Neuronal stem cell (in vitro differentiated cells): Measurements from ENCODE around the gene ADK.
"Not testable (repeated sequence)": the region's sequence is repeated elsewhere in the genome, so short reads cannot be mapped to it uniquely, and the experiment has no call there.

ENCODE experiments used
- DNase-seq: peaks from one replicate; pipeline ENCODE4 v3.0.0-alpha.2; 2013; ENCODE audit warnings: low spot score
- H2AFZ ChIP-seq: one replicate; pipeline ENCODE4 v1.6.1; 2013; ENCODE audit warnings: mild to moderate bottlenecking, low read length, inconsistent platforms
- H2AK5ac ChIP-seq: 2 replicates; pipeline ENCODE4 v1.6.1; 2013; ENCODE audit warnings: low read depth, mild to moderate bottlenecking, inconsistent platforms, low read length, moderate library complexity, mixed read lengths
- H2BK120ac ChIP-seq: 2 replicates; pipeline ENCODE4 v1.6.1; 2013; ENCODE audit warnings: low read depth, mild to moderate bottlenecking, inconsistent platforms, low read length, moderate library complexity, mixed read lengths
- H2BK12ac ChIP-seq: one replicate; pipeline ENCODE4 v1.6.1; 2013; ENCODE audit warnings: low read length, inconsistent platforms
- H2BK15ac ChIP-seq: 2 replicates; pipeline ENCODE4 v1.6.1; 2013; ENCODE audit warnings: mild to moderate bottlenecking, low read length, inconsistent platforms, mixed read lengths
- H2BK5ac ChIP-seq: one replicate; pipeline ENCODE4 v1.6.1; 2013; ENCODE audit warnings: inconsistent platforms, mild to moderate bottlenecking, low read length, moderate library complexity
- H3K14ac ChIP-seq: one replicate; pipeline ENCODE4 v1.6.1; 2013; ENCODE audit warnings: low read length, inconsistent platforms
- H3K18ac ChIP-seq: 2 replicates; pipeline ENCODE4 v1.6.1; 2013; ENCODE audit warnings: low read length, inconsistent platforms
- H3K23ac ChIP-seq: 2 replicates; pipeline ENCODE4 v1.6.1; 2013; ENCODE audit warnings: low read depth, mild to moderate bottlenecking, mixed read lengths, low read length, inconsistent platforms; ENCODE audit not compliant: poor library complexity
- H3K27ac ChIP-seq: replicated peaks from 3 replicates; pipeline ENCODE4 v1.5.1; 2013; ENCODE audit warnings: low read length, inconsistent platforms
- H3K27me3 ChIP-seq, 3 experiments: 2 replicates each; pipeline ENCODE4 v1.6.1; 2013; ENCODE audit warnings: low read length in 3 of 3, mild to moderate bottlenecking in 2 of 3, inconsistent platforms in 1 of 3, low read depth in 1 of 3, mixed read lengths in 1 of 3, moderate library complexity in 1 of 3; ENCODE audit not compliant: control insufficient read depth in 3 of 3, insufficient read depth in 3 of 3
- H3K36me3 ChIP-seq, 2 donors: replicated peaks in 1 of 2; 2 replicates each; pipeline ENCODE4 v1.6.1; 2013; ENCODE audit warnings: low read length in 2 of 2; ENCODE audit not compliant: control insufficient read depth in 2 of 2, insufficient read depth in 2 of 2
- H3K4ac ChIP-seq: 2 replicates; pipeline ENCODE4 v1.6.1; 2013; ENCODE audit warnings: inconsistent platforms, mild to moderate bottlenecking, low read length, moderate library complexity
- H3K4me1 ChIP-seq, 2 donors: 1 replicate in 1 of 2; 2 replicates in 1 of 2; pipeline ENCODE4 v1.6.1; 2013; ENCODE audit warnings: low read length in 2 of 2, low read depth in 1 of 2; ENCODE audit not compliant: control insufficient read depth in 2 of 2, insufficient read depth in 1 of 2
- H3K4me2 ChIP-seq: one replicate; pipeline ENCODE4 v1.6.1; 2013; ENCODE audit warnings: mild to moderate bottlenecking, low read length, inconsistent platforms; ENCODE audit not compliant: insufficient read depth, poor library complexity, severe bottlenecking
- H3K4me3 ChIP-seq, 2 donors: 2 replicates each; pipeline ENCODE4 v1.5.1; 2013; ENCODE audit warnings: low read length in 2 of 2, mild to moderate bottlenecking in 2 of 2, inconsistent platforms in 1 of 2, moderate library complexity in 1 of 2
- H3K79me1 ChIP-seq: one replicate; pipeline ENCODE4 v1.6.1; 2013; ENCODE audit warnings: low read depth, mild to moderate bottlenecking, inconsistent platforms, low read length, moderate library complexity
- H3K9ac ChIP-seq: one replicate; pipeline ENCODE4 v1.6.1; 2013; ENCODE audit warnings: mild to moderate bottlenecking, low read depth, low read length, inconsistent platforms; ENCODE audit not compliant: poor library complexity
- H3K9me3 ChIP-seq, 2 donors: replicated peaks in 1 of 2; 2 replicates each; pipeline versions ENCODE3 to v1.6.1; 2013; ENCODE audit warnings: low read length in 2 of 2, mild to moderate bottlenecking in 2 of 2, inconsistent platforms in 1 of 2, low read depth in 1 of 2, mixed read lengths in 1 of 2, moderate library complexity in 1 of 2; ENCODE audit not compliant: control insufficient read depth in 2 of 2, insufficient read depth in 1 of 2
- H4K8ac ChIP-seq: one replicate; pipeline ENCODE4 v1.6.1; 2013; ENCODE audit warnings: low read depth, mild to moderate bottlenecking, inconsistent platforms, low read length, moderate library complexity
- H4K91ac ChIP-seq: one replicate; pipeline ENCODE4 v1.6.1; 2013; ENCODE audit warnings: low read length, low read depth, mild to moderate bottlenecking, inconsistent platforms; ENCODE audit not compliant: poor library complexity
- WGBS, 2 donors: extraction: QIAGEN DNeasy Blood & Tissue Kit; methylation state at CpG; one replicate each; pipeline ENCODE4 v1.1.7; 2013; ENCODE audit warnings: missing lambda C conversion rate in 2 of 2, mixed read lengths in 1 of 2; ENCODE audit not compliant: insufficient read length in 2 of 2, insufficient replicate concordance in 1 of 2; ENCODE audit errors: extremely low coverage in 2 of 2; 5-methylcytosine and 5-hydroxymethylcytosine counted together

Gene ADK

GRCh38 chr10:74188617-74189016 lies 37.6 kb downstream of the ADK start:
- not testable (repeated sequence) for H3K9me3 ChIP-seq, H3K14ac ChIP-seq, H4K91ac ChIP-seq, H3K4me3 ChIP-seq, H2BK120ac ChIP-seq, H3K9ac ChIP-seq, H3K4me1 ChIP-seq, H3K27ac ChIP-seq, H3K4me2 ChIP-seq, H4K8ac ChIP-seq, DNase-seq, H3K4ac ChIP-seq, H2BK15ac ChIP-seq, H3K18ac ChIP-seq, H3K27me3 ChIP-seq, H3K23ac ChIP-seq, H2AFZ ChIP-seq, H2AK5ac ChIP-seq, H3K79me1 ChIP-seq, H2BK12ac ChIP-seq, H2BK5ac ChIP-seq, H3K36me3 ChIP-seq
- WGBS, 2 donors = no CpG with 5 or more reads among the region's 13 CpGs

- no peak overlapping the region for H3K4me2 ChIP-seq
- H3K18ac ChIP-seq = no peak overlapping the region
- H4K8ac ChIP-seq = no peak overlapping the region
- H3K4me3 ChIP-seq = no peak overlapping the region
- no peak overlapping the region for H3K23ac ChIP-seq
- no peak overlapping the region for H2BK5ac ChIP-seq
- no peaks in the 10 kb centered on the region for H3K27me3 ChIP-seq
- H3K27ac ChIP-seq = no peak overlapping the region
- peaks cover 0 to 1% of the 10 kb centered on the region in 2 donors for H3K4me1 ChIP-seq
- WGBS, 2 donors = no CpG with 5 or more reads among the region's 3 CpGs
- H3K79me1 ChIP-seq = no peaks in the 10 kb centered on the region
- no peak overlapping the region for H2AFZ ChIP-seq
- H3K4ac ChIP-seq = no peak overlapping the region
- H2AK5ac ChIP-seq = no peak overlapping the region
- no peak overlapping the region for H2BK120ac ChIP-seq
- H2BK15ac ChIP-seq = no peak overlapping the region
- DNase-seq = no peak
- peaks cover 0 to 5% of the 10 kb centered on the region in 2 donors for H3K9me3 ChIP-seq
- no peaks in the 10 kb centered on the region for H3K36me3 ChIP-seq
- H3K14ac ChIP-seq = no peak overlapping the region
- H4K91ac ChIP-seq = no peak overlapping the region
- no peak overlapping the region for H3K9ac ChIP-seq
- no peak overlapping the region for H2BK12ac ChIP-seq
Measured at GRCh38 chr10:74189999-74190421, 39.0 kb downstream of the ADK start.

- H4K8ac ChIP-seq = no peak overlapping the region
- H3K79me1 ChIP-seq = no peaks in the 10 kb centered on the region
- no peaks in the 10 kb centered on the region for H3K27me3 ChIP-seq
- no peak overlapping the region for H2BK120ac ChIP-seq
- no peaks in the 10 kb centered on the region for H3K36me3 ChIP-seq
- H2BK5ac ChIP-seq = no peak overlapping the region
- no peak overlapping the region for H3K18ac ChIP-seq
- no peak overlapping the region for H2AFZ ChIP-seq
- H3K14ac ChIP-seq = no peak overlapping the region
- H2AK5ac ChIP-seq = no peak overlapping the region
- no peak overlapping the region for H3K4ac ChIP-seq
- no peak overlapping the region for H3K23ac ChIP-seq
- H3K9ac ChIP-seq = no peak overlapping the region
- H3K4me1 ChIP-seq = peaks cover 0 to 1% of the 10 kb centered on the region in 2 donors
- no peak overlapping the region for H4K91ac ChIP-seq
- no peak overlapping the region for H3K27ac ChIP-seq
- no peak for DNase-seq
- H3K4me3 ChIP-seq = no peak overlapping the region
- peaks cover 0 to 5% of the 10 kb centered on the region in 2 donors for H3K9me3 ChIP-seq
- H2BK15ac ChIP-seq = no peak overlapping the region
- H2BK12ac ChIP-seq = no peak overlapping the region
- no peak overlapping the region for H3K4me2 ChIP-seq
Measured at GRCh38 chr10:74190494-74190893, 39.5 kb downstream of the ADK start.

- Histone ChIP-seq H3K18ac (no peak overlapping the region), H3K79me1 (no peaks in the 10 kb centered on the region), H4K8ac (no peak overlapping the region), H2AFZ (no peak overlapping the region), H3K9me3 (peaks cover 0 to 8% of the 10 kb centered on the region in 2 donors), H3K36me3 (no peaks in the 10 kb centered on the region), H3K4me2 (no peak overlapping the region), H3K4me1 (peaks cover 0 to 1% of the 10 kb centered on the region in 2 donors), H3K4me3 (no peak overlapping the region), H2AK5ac (no peak overlapping the region), H3K14ac (no peak overlapping the region), H3K4ac (no peak overlapping the region), H3K9ac (no peak overlapping the region), H2BK5ac (no peak overlapping the region), H3K23ac (no peak overlapping the region), H3K27me3 (no peaks in the 10 kb centered on the region), H2BK15ac (no peak overlapping the region), H4K91ac (no peak overlapping the region), H2BK12ac (no peak overlapping the region), H3K27ac (no peak overlapping the region), H2BK120ac (no peak overlapping the region)
- no peak for DNase-seq
- no CpG with 5 or more reads among the region's 3 CpGs for WGBS, 2 donors
Measured at GRCh38 chr10:74194545-74194944, 43.5 kb downstream of the ADK start.
